Renal cortical epithelial cell (primary cell): Measurements from ENCODE around the gene SELPLG. TPM values are rescaled to one million over a fixed set of nuclear protein-coding genes. Genes with fewer than 3 reads are reported as not detected.
A peak's percentile ranks its signal among the peaks of the same experiment; 100 is the strongest.
"Not testable (repeated sequence)": the region's sequence is repeated elsewhere in the genome, so short reads cannot be mapped to it uniquely, and the experiment has no call there.

Experiments
- DNase-seq: peaks from one replicate; pipeline ENCODE4 v3.0.0-alpha.2; 2011; ENCODE audit warnings: low read depth
- total RNA-seq: library from RNA; depleted of rRNA; stranded (reverse); fragments of >200 nt; gene quantifications from 2 replicates; pipeline ENCODE4 v1.2.3, GENCODE V29; 2014

Gene SELPLG
- total RNA-seq, 1 donor from 2014 or later, result 2.3 TPM

GRCh38 chr12:108638141-108638827, 4.6 kb upstream of the SELPLG start:
- DNase-seq, result no peak

GRCh38 chr12:108637222-108637971, 3.7 kb upstream of the SELPLG start:
- no peak for DNase-seq

- DNase-seq, result no peak
Measured at GRCh38 chr12:108635997-108636808, 2.5 kb upstream of the SELPLG start.

- DNase-seq, result no peak
Measured at GRCh38 chr12:108635201-108635996, 1.7 kb upstream of the SELPLG start.

GRCh38 chr12:108634341-108634751, 652 bp upstream of the SELPLG start:
- no peak for DNase-seq

- no peak for DNase-seq
Measured at GRCh38 chr12:108633081-108633533, 587 bp downstream of the SELPLG start.

- not testable (repeated sequence) for DNase-seq
Measured at GRCh38 chr12:108631261-108631660, 2.4 kb downstream of the SELPLG start.

- peak; percentile 57 for DNase-seq
Measured at GRCh38 chr12:108630481-108631207, 3.0 kb downstream of the SELPLG start.

- DNase-seq, result peak; percentile 58
Measured at GRCh38 chr12:108629824-108630476, 3.7 kb downstream of the SELPLG start.

- no peak for DNase-seq
Measured at GRCh38 chr12:108629151-108629550, 4.5 kb downstream of the SELPLG start.

- no peak for DNase-seq
Measured at GRCh38 chr12:108627134-108627920, 6.4 kb downstream of the SELPLG start.

GRCh38 chr12:108625228-108625627, 8.5 kb downstream of the SELPLG start:
- DNase-seq, result no peak

GRCh38 chr12:108623577-108623976, 10.1 kb downstream of the SELPLG start:
- no peak for DNase-seq

GRCh38 chr12:108622921-108623514, 10.7 kb downstream of the SELPLG start:
- DNase-seq, result no peak

GRCh38 chr12:108622421-108622820, 11.3 kb downstream of the SELPLG start:
- peak; percentile 69 for DNase-seq

- no peak for DNase-seq
Measured at GRCh38 chr12:108621161-108621560, 12.5 kb downstream of the SELPLG start.

GRCh38 chr12:108620236-108620879, 13.3 kb downstream of the SELPLG start:
- peak; percentile 74 for DNase-seq

GRCh38 chr12:108619369-108620160, 14.1 kb downstream of the SELPLG start:
- no peak for DNase-seq
